ENCODE measurements around the gene CDKL1.

- TF ChIP-seq CTCF (IDR thresholded peaks at IDR 0.05) (peak; percentile 27; the same call in 1 of the 3 replicates), RAD21 (conservative IDR thresholded peaks at IDR 0.05 in 1 of 2, IDR thresholded peaks at IDR 0.05 in 1 of 2) (peak; percentile 61 to 66), SMC3 (IDR thresholded peaks at IDR 0.05) (peak; percentile 34; the same call in 1 of the 3 replicates), CEBPB (IDR thresholded peaks at IDR 0.05) (no peak), POLR2A (IDR thresholded peaks at IDR 0.05; ENCODE audit: low read length) (no peak), HOXA7 (CRISPR knock-in tag; IDR thresholded peaks at IDR 0.05) (no peak), FOSL2 (IDR thresholded peaks at IDR 0.05) (no peak), FOSL2 (CRISPR knock-in tag; IDR thresholded peaks at IDR 0.05) (no peak), TP53 (CRISPR knock-in tag; IDR thresholded peaks at IDR 0.05) (no peak)
Observed at GRCh38 chr14:50342221-50343078, 54.2 kb downstream of the CDKL1 start.
